Prostate gland (tissue), 2 donors: ENCODE measurements around the gene SPSB3. TPM values are rescaled to one million over a fixed set of nuclear protein-coding genes. Genes with fewer than 3 reads are reported as not detected.

Source experiments
- DNase-seq: peaks from one replicate; pipeline ENCODE4 v3.0.0-alpha.2; 2019; ENCODE audit warnings: low spot score
- H3K27ac ChIP-seq, 2 donors: fragments of 200-600 bp; sonication (generic); 2 replicates each; pipeline ENCODE4 v1.5.1; 2017 to 2019
- H3K27me3 ChIP-seq: fragments of 200-600 bp; sonication (generic); replicated peaks from 2 replicates; pipeline ENCODE4 v1.5.1; 2019; ENCODE audit not compliant: insufficient read depth
- H3K36me3 ChIP-seq, 2 donors: fragments of 200-600 bp; sonication (generic); 1 replicate in 1 of 2; 2 replicates in 1 of 2; pipeline versions ENCODE4 v1.5.1 to v1.8.1; 2017 to 2019
- H3K4me1 ChIP-seq: fragments of 200-600 bp; sonication (generic); replicated peaks from 2 replicates; pipeline ENCODE4 v1.5.1; 2019
- H3K4me3 ChIP-seq, 2 donors: fragments of 200-600 bp; sonication (generic); 2 replicates each; pipeline ENCODE4 v1.5.1; 2017 to 2019
- H3K9me3 ChIP-seq: fragments of 200-600 bp; sonication (generic); 2 replicates; pipeline ENCODE4 v1.5.1; 2017
- POLR2A ChIP-seq: fragments of 450-650 bp; IDR thresholded peaks from one replicate; pipeline ENCODE4 v1.6.1; 2016; ENCODE audit warnings: antibody characterized with exemption, mild to moderate bottlenecking
- POLR2AphosphoS5 ChIP-seq: sonication (generic); formaldehyde crosslinking; IDR thresholded peaks from one replicate; pipeline ENCODE4 v1.6.1; 2017; ENCODE audit warnings: antibody characterized with exemption
- WGBS: methylation state at CpG from one replicate; pipeline ENCODE4 v1.1.5; 2018; 5-methylcytosine and 5-hydroxymethylcytosine counted together
- intact Hi-C: fragments of 100-400 bp; cut with DNase I; formaldehyde crosslinking; loops from one replicate; pipeline ENCODE4 v1.14.2; 2022
- total RNA-seq, 2 donors: library from RNA; depleted of rRNA; stranded (reverse); fragments of >200 nt; gene quantifications; one replicate each; pipeline ENCODE4 v1.1.0, GENCODE V29; 2016
- TF ChIP-seq, protein P1 (sequence below), 4 experiments: fragments of 200-600 bp in 2 of 4; fragments of 450-650 bp in 2 of 4; sonication (generic) in 2 of 4; IDR thresholded peaks; 1 replicate in 3 of 4; 2 replicates in 1 of 4; pipeline ENCODE4 v1.5.1; 2016 to 2019; ENCODE audit warnings: antibody characterized with exemption in 4 of 4, mild to moderate bottlenecking in 2 of 4, moderate library complexity in 2 of 4

Gene SPSB3
- total RNA-seq, 2 donors from 2014 or later, result 87.8 to 138 TPM

DNA sequence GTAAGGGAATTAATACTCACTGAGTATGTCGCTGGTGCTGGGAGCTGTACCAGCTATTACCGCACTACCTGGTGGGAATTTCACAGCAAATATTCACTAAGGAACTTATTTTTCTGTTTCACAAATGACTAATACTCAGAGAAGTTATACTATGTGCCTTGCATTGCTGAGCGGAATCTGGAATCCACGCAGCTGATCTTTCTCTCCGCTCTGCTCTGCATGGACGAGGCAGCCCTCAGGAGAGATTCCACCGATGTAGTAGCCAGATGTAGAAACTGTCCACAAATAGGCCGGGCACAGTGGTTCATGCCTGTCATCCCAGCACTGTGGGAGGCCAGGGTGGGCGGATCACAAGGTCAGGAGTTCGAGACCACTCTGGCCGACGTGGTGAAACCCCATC, 28.2 kb downstream of the SPSB3 start:
- Histone ChIP-seq H3K4me1 (no peaks in the 10 kb centered on the region), H3K9me3 (no peaks in the 10 kb centered on the region), H3K4me3 (no peak overlapping the region), H3K27me3 (no peaks in the 10 kb centered on the region), H3K36me3 (peaks cover 4 to 5% of the 10 kb centered on the region in 2 donors), H3K27ac (no peak overlapping the region)
- no peak for DNase-seq
- no peak for TF ChIP-seq POLR2A
- TF ChIP-seq POLR2AphosphoS5, result no peak
- TF ChIP-seq, protein P1, sequence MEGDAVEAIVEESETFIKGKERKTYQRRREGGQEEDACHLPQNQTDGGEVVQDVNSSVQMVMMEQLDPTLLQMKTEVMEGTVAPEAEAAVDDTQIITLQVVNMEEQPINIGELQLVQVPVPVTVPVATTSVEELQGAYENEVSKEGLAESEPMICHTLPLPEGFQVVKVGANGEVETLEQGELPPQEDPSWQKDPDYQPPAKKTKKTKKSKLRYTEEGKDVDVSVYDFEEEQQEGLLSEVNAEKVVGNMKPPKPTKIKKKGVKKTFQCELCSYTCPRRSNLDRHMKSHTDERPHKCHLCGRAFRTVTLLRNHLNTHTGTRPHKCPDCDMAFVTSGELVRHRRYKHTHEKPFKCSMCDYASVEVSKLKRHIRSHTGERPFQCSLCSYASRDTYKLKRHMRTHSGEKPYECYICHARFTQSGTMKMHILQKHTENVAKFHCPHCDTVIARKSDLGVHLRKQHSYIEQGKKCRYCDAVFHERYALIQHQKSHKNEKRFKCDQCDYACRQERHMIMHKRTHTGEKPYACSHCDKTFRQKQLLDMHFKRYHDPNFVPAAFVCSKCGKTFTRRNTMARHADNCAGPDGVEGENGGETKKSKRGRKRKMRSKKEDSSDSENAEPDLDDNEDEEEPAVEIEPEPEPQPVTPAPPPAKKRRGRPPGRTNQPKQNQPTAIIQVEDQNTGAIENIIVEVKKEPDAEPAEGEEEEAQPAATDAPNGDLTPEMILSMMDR (IDR thresholded peaks at IDR 0.05), result no peak
- 95% methylated on average over 12 of the region's 12 CpGs for WGBS
- intact Hi-C loops, result no loop called here

DNA sequence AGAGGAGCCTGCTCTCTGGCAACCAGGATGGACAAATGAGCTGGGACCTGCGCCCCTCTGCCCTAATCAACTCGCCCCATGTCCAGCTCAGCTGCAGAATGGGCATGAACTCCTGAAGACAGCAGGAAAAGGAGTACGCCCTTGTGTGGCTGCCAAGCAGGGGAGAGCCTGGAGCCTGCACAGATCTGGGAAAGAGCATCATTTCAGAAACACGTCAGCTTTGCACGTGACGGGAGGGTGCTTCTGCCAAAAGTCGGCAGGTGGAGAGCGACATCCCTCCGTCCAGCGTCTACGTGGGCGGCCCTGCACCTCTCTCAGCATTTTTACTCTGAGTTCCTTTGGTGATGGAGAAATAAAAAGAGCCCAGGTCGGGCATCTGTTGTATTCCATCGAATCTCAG, 29.5 kb downstream of the SPSB3 start:
- no peak overlapping the region for H3K27ac ChIP-seq
- H3K36me3 ChIP-seq, result peaks cover 7 to 10% of the 10 kb centered on the region in 2 donors
- H3K4me1 ChIP-seq, result no peaks in the 10 kb centered on the region
- no peaks in the 10 kb centered on the region for H3K27me3 ChIP-seq
- DNase-seq, result no peak
- H3K4me3 ChIP-seq, result no peak overlapping the region
- TF ChIP-seq, protein P1 (IDR thresholded peaks at IDR 0.05), result no peak
- TF ChIP-seq POLR2A (no peak), POLR2AphosphoS5 (no peak)
- no peaks in the 10 kb centered on the region for H3K9me3 ChIP-seq
- intact Hi-C loops, result no loop called here
- WGBS, result 95% methylated on average over 14 of the region's 14 CpGs

DNA sequence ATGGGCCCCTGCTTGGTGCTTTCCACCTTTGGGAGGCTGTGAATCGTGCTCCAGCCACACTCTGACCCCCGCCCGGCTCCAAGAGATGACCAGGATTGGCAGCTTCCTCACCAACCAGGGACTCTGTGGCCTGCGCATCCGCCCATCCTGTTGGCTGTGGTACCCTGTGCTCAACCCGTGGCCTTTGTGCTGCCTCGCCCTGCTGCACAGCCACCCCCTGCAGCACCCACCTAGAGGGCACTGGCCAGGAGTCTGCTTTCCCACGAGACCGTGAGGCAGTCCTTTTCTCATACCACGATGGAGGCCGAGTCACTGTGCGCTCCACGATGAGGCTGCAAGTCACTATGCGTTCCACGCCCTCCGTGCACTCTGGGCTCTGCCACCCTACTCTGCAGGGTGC, 30.4 kb downstream of the SPSB3 start:
- intact Hi-C loops, result no loop called here
- no peak overlapping the region for H3K27ac ChIP-seq
- no peaks in the 10 kb centered on the region for H3K9me3 ChIP-seq
- no peaks in the 10 kb centered on the region for H3K27me3 ChIP-seq
- H3K36me3 ChIP-seq, result peaks cover 10 to 12% of the 10 kb centered on the region in 2 donors
- H3K4me1 ChIP-seq, result no peaks in the 10 kb centered on the region
- 96% methylated on average over 16 of the region's 16 CpGs for WGBS
- no peak overlapping the region for H3K4me3 ChIP-seq
- DNase-seq, result no peak
- no peak for TF ChIP-seq POLR2AphosphoS5
- TF ChIP-seq, protein P1 (IDR thresholded peaks at IDR 0.05), result no peak
- no peak for TF ChIP-seq POLR2A

DNA sequence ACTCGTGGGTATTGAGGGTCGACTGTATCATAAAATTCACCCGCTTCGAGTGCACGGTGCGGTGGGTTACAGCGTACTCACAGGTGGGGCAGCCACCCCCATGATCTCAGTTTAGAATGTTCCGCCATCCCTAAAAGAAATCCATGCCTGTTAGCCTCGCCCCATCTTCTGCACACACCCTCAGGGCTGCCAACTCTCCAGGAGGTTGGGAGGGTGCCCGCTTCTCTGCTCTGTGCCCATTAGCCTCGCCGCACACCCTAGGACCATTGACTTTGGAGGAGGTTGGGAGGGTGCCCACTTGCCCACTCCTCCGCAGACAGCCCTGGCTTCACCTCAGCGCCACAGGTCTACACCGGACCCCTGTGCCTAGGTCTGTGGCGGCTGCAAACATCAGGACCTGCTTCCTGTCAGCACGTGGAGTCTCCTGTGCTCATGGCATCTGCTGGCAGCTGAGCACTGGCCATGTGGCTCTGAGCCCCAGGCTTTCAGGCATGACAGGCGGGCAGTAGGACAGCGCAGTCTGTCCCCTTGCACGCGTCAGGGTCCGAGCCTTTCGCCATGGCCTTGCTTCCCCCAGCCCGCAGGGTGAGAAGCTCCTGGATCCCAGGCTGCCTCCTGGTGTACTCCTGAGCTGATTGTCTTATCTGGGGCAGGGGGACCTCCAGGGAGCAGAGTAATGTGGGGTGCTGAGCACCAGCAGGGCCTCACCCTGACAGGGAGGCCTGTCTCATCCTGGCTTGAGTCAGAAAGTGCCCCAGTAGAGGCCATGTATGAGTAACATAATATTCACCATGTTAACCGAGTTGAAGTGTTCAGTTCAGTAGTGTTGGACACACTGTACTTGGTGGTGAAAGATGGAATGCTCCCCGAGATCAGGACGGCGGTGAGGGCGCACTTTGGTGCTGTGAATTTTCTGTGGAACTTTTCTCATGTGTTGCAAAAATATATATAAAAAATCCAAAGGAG, 32.9 kb downstream of the SPSB3 start:
- no peak overlapping the region for H3K4me3 ChIP-seq
- TF ChIP-seq, protein P1 (IDR thresholded peaks at IDR 0.05), result no peak
- TF ChIP-seq POLR2A (no peak), POLR2AphosphoS5 (no peak)
- H3K27ac ChIP-seq, result no peak overlapping the region
- intact Hi-C loops, result no loop called here
- H3K27me3 ChIP-seq, result no peaks in the 10 kb centered on the region
- 90% methylated on average over 29 of the region's 29 CpGs for WGBS
- DNase-seq, result no peak
- peaks cover 7 to 10% of the 10 kb centered on the region in 2 donors for H3K36me3 ChIP-seq
- no peaks in the 10 kb centered on the region for H3K4me1 ChIP-seq
- H3K9me3 ChIP-seq, result no peaks in the 10 kb centered on the region

DNA sequence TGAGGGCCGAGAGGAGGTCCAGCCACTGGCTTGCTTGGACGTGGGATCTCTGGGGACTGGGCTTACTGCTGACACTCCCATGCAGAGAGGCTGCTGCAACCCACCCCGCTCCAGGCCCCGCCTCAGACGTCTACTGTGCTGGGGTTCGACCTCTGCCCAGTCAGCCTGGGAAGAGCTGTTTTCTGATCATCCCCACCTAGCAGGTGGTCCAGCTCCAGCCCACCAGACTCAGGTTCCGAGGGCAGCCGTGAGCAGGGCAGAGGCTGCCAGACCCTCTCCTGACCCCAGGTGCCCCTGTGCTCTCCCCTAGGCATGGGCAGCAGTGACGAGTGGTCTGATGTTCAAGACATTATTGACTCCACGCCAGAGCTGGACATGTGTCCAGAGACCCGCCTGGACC, 34.4 kb downstream of the SPSB3 start:
- TF ChIP-seq POLR2AphosphoS5 (no peak), POLR2A (no peak)
- TF ChIP-seq, protein P1 (IDR thresholded peaks at IDR 0.05), result no peak
- Histone ChIP-seq H3K27ac (no peak overlapping the region), H3K4me3 (no peak overlapping the region), H3K4me1 (no peaks in the 10 kb centered on the region), H3K9me3 (no peaks in the 10 kb centered on the region), H3K27me3 (no peaks in the 10 kb centered on the region), H3K36me3 (peaks cover 7 to 10% of the 10 kb centered on the region in 2 donors)
- DNase-seq, result no peak
- 88% methylated on average over 11 of the region's 11 CpGs for WGBS
- intact Hi-C loops, result no loop called here
